MM.1S (cell line): ENCODE measurements around the gene IL17C.

Source experiments
- CTCF ChIP-seq: fragments of 300-600 bp; sonication (generic); IDR thresholded peaks from 2 replicates; pipeline ENCODE4 v1.5.1; 2016; ENCODE audit warnings: antibody characterized with exemption, low read length, mixed read lengths
- EZH2 ChIP-seq: fragments of 300-600 bp; sonication (generic); optimal IDR thresholded peaks from 2 replicates; pipeline ENCODE3; 2017; ENCODE audit warnings: low read depth, mild to moderate bottlenecking, antibody characterized with exemption, low read length, mixed read lengths

DNA sequence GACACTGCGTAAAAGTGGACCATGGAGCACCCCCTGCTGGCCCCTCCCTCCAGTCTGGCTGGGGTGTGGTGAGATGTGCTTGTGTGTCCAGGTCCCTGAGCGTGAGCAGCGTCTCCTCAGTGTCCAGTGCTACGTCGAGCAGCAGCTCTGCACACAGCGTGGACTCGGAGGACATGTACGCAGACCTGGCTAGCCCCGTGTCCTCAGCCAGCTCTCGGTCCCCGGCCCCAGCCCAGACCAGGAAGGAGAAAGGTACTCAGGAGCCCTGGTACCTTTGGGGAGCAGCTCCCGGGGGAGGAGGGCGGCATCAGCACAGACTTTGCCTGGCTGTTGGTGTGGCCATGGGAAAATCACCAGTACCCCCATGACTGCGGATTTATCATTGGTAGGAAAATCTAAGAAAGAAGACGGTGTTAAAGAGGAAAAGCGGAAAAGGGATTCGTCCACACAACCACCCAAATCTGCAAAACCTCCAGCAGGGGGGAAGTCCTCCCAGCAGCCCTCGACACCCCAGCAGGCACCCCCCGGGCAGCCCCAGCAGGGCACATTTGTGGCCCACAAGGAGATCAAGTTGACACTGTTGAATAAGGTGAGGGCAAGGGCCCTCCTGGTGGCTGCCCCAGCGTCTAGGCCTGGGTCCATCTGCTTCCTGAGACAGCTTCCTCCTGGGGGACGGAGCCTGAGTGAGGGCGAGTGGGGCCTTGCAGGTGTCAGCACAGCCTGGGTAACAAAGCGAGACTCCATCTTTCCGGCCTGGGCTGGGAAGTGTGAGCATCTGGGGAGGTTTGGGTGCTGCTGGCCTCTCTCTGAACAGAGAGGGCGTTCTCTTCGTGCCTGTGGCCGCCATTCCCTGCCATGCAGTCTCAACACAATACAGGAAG, 10.6 kb upstream of the IL17C start:
- TF ChIP-seq EZH2 (no peak), CTCF (no peak)
